IMR-90 (cell line): ENCODE measurements around the gene SERPINA5. TPM values are rescaled to one million over a fixed set of nuclear protein-coding genes. Genes with fewer than 3 reads are reported as not detected.

Source experiments
- ATAC-seq: fragments of 200-7000 bp; cut with Tn5 transposase; 2 replicates; pipeline ENCODE4 v1.9.1; 2020; ENCODE audit warnings: low read depth, mild to moderate bottlenecking, moderate library complexity
- BruUV-seq: library from RNA; stranded (reverse); fragments of 400-500 nt; replicated peaks from 2 replicates; lab custom pipeline; 2021; lab: Mats Ljungman, UMichigan
- CTCF ChIA-PET: fragments of 300-600 bp; formaldehyde crosslinking; extraction: SDS; loops from one replicate; lab custom pipeline; 2021; ENCODE audit warnings: antibody characterized with exemption; lab: Yijun Ruan, JAX
- POLR2A ChIA-PET: fragments of 300-600 bp; sonication (Branson Sonifier 250); formaldehyde crosslinking; loops from one replicate; lab custom pipeline; 2022; ENCODE audit warnings: antibody characterized with exemption; ENCODE audit not compliant: unreplicated experiment; lab: Charles Lee
- DNase-seq: peaks from one replicate; pipeline ENCODE4 v3.0.0; 2013
- H2AFZ ChIP-seq: replicated peaks from 2 replicates; pipeline ENCODE3; 2013; ENCODE audit warnings: low read length, mild to moderate bottlenecking; ENCODE audit not compliant: poor library complexity
- H2AK5ac ChIP-seq: 2 replicates; pipeline ENCODE4 v1.6.1; 2013; ENCODE audit warnings: low read depth, low read length, inconsistent platforms
- H2AK9ac ChIP-seq: replicated peaks from 2 replicates; pipeline ENCODE3; 2013; ENCODE audit warnings: mild to moderate bottlenecking, low read depth, low read length, moderate library complexity; ENCODE audit not compliant: poor library complexity
- H2BK120ac ChIP-seq: 2 replicates; pipeline ENCODE4 v1.6.1; 2013; ENCODE audit warnings: low read depth, low read length, inconsistent platforms
- H2BK15ac ChIP-seq: 3 replicates; pipeline ENCODE4 v1.6.1; 2013; ENCODE audit warnings: low read depth, low read length, inconsistent platforms
- H2BK20ac ChIP-seq: 2 replicates; pipeline ENCODE4 v1.6.1; 2013; ENCODE audit warnings: low read depth, mild to moderate bottlenecking, inconsistent platforms, low read length, moderate library complexity
- H2BK5ac ChIP-seq: 2 replicates; pipeline ENCODE4 v1.6.1; 2013; ENCODE audit warnings: mild to moderate bottlenecking, low read depth, low read length, inconsistent platforms; ENCODE audit not compliant: poor library complexity, severe bottlenecking
- H3K14ac ChIP-seq: replicated peaks from 2 replicates; pipeline ENCODE4 v1.6.1; 2013; ENCODE audit warnings: low read depth, low read length, inconsistent platforms
- H3K18ac ChIP-seq: 2 replicates; pipeline ENCODE4 v1.6.1; 2013; ENCODE audit warnings: low read depth, low read length, control low read depth
- H3K23ac ChIP-seq: 2 replicates; pipeline ENCODE4 v1.6.1; 2013; ENCODE audit warnings: low read depth, low read length, inconsistent platforms
- H3K27ac ChIP-seq: 2 replicates; pipeline ENCODE4 v1.5.1; 2013; ENCODE audit warnings: mild to moderate bottlenecking, control low read depth, low read length; ENCODE audit not compliant: insufficient read depth
- H3K27me3 ChIP-seq: 2 replicates; pipeline ENCODE4 v1.6.1; 2013; ENCODE audit warnings: low read length; ENCODE audit not compliant: control insufficient read depth, insufficient read depth
- H3K36me3 ChIP-seq: 2 replicates; pipeline ENCODE4 v1.6.1; 2013; ENCODE audit warnings: low read length, mixed read lengths; ENCODE audit not compliant: control insufficient read depth, insufficient read depth
- H3K4ac ChIP-seq: 2 replicates; pipeline ENCODE4 v1.6.1; 2013; ENCODE audit warnings: low read depth, low read length, inconsistent platforms
- H3K4me1 ChIP-seq: 2 replicates; pipeline ENCODE4 v1.6.1; 2013; ENCODE audit warnings: low read length, mixed read lengths; ENCODE audit not compliant: control insufficient read depth, insufficient read depth
- H3K4me2 ChIP-seq: 2 replicates; pipeline ENCODE4 v1.6.1; 2013; ENCODE audit warnings: low read depth, mild to moderate bottlenecking, control low read depth, low read length, moderate library complexity
- H3K4me3 ChIP-seq: 2 replicates; pipeline ENCODE4 v1.5.1; 2013; ENCODE audit warnings: low read depth, mild to moderate bottlenecking, control low read depth, low read length, moderate library complexity; ENCODE audit not compliant: insufficient read depth
- H3K56ac ChIP-seq: 2 replicates; pipeline ENCODE4 v1.6.1; 2013; ENCODE audit warnings: low read length, inconsistent platforms; ENCODE audit not compliant: insufficient read depth; ENCODE audit errors: extremely low read depth
- H3K79me1 ChIP-seq, 2 experiments: 2 replicates each; pipeline ENCODE4 v1.6.1; 2013; ENCODE audit warnings: low read length in 2 of 2, inconsistent platforms in 1 of 2, low read depth in 1 of 2
- H3K9ac ChIP-seq: 2 replicates; pipeline ENCODE4 v1.6.1; 2013; ENCODE audit warnings: low read depth, low read length, control low read depth
- H3K9me1 ChIP-seq: 2 replicates; pipeline ENCODE4 v1.6.1; 2013; ENCODE audit warnings: low read length, inconsistent platforms; ENCODE audit not compliant: insufficient read depth
- H3K9me3 ChIP-seq: 2 replicates; pipeline ENCODE4 v1.6.1; 2013; ENCODE audit warnings: low read length; ENCODE audit not compliant: control insufficient read depth, insufficient read depth
- H4K20me1 ChIP-seq: 2 replicates; pipeline ENCODE4 v1.6.1; 2013; ENCODE audit warnings: low read length, inconsistent platforms; ENCODE audit not compliant: insufficient read depth
- H4K5ac ChIP-seq: 2 replicates; pipeline ENCODE4 v1.6.1; 2013; ENCODE audit warnings: mild to moderate bottlenecking, low read depth, low read length, control low read depth
- H4K8ac ChIP-seq, 2 experiments: 2 replicates each; pipeline ENCODE4 v1.6.1; 2013; ENCODE audit warnings: low read depth in 2 of 2, low read length in 2 of 2, control low read depth in 1 of 2, inconsistent platforms in 1 of 2
- H4K91ac ChIP-seq: 2 replicates; pipeline ENCODE4 v1.6.1; 2013; ENCODE audit warnings: low read depth, low read length, inconsistent platforms; ENCODE audit not compliant: insufficient read depth
- BHLHE40 ChIP-seq: fragments of 150-350 bp; IDR thresholded peaks from 2 replicates; pipeline ENCODE4 v1.6.1; 2016; ENCODE audit warnings: mild to moderate bottlenecking, low read depth, low read length
- CEBPB ChIP-seq: IDR thresholded peaks from 2 replicates; pipeline ENCODE4 v1.6.1; 2012; ENCODE audit warnings: low read depth, low read length, improper control_type of control experiment
- CHD1 ChIP-seq: IDR thresholded peaks from 2 replicates; pipeline ENCODE4 v1.6.1; 2012; ENCODE audit warnings: low read depth, low read length, improper control_type of control experiment
- CTCF ChIP-seq: conservative IDR thresholded peaks from 2 replicates; pipeline ENCODE4 v1.5.1; 2012; ENCODE audit warnings: mild to moderate bottlenecking, low read depth, low read length, improper control_type of control experiment
- FOS ChIP-seq: fragments of 150-350 bp; IDR thresholded peaks from 2 replicates; pipeline ENCODE4 v1.6.1; 2016; ENCODE audit warnings: low read depth, low read length
- MAFK ChIP-seq: IDR thresholded peaks from 2 replicates; pipeline ENCODE4 v1.6.1; 2012; ENCODE audit warnings: low read depth, low read length, improper control_type of control experiment
- MAZ ChIP-seq: IDR thresholded peaks from 2 replicates; pipeline ENCODE4 v1.6.1; 2012; ENCODE audit warnings: low read depth, mild to moderate bottlenecking, low read length, improper control_type of control experiment, moderate library complexity, borderline replicate concordance
- MXI1 ChIP-seq: IDR thresholded peaks from 2 replicates; pipeline ENCODE4 v1.6.1; 2012; ENCODE audit warnings: low read depth, mild to moderate bottlenecking, low read length, moderate library complexity, borderline replicate concordance
- NFE2L2 ChIP-seq: fragments of 150-350 bp; IDR thresholded peaks from 2 replicates; pipeline ENCODE4 v1.6.1; 2016; ENCODE audit warnings: low read depth, mild to moderate bottlenecking, low read length
- RAD21 ChIP-seq: IDR thresholded peaks from 2 replicates; pipeline ENCODE4 v1.6.1; 2012; ENCODE audit warnings: low read length, improper control_type of control experiment
- RCOR1 ChIP-seq: IDR thresholded peaks from 2 replicates; pipeline ENCODE4 v1.6.1; 2012; ENCODE audit warnings: mild to moderate bottlenecking, low read length, improper control_type of control experiment; ENCODE audit not compliant: insufficient replicate concordance
- RFX5 ChIP-seq: IDR thresholded peaks from 2 replicates; pipeline ENCODE4 v1.8.0; 2012; ENCODE audit warnings: low read depth, mild to moderate bottlenecking, low read length, moderate library complexity
- SMC3 ChIP-seq: fragments of 150-350 bp; IDR thresholded peaks from 2 replicates; pipeline ENCODE4 v1.6.1; 2016; ENCODE audit warnings: low read depth, mild to moderate bottlenecking, antibody characterized with exemption, low read length, moderate library complexity
- WGBS, 2 experiments: methylation state at CpG; one replicate each; pipeline versions ENCODE4 v1.1.5 to v1.1.7; 2013; ENCODE audit warnings: missing lambda C conversion rate in 2 of 2; ENCODE audit not compliant: insufficient read length in 1 of 2; ENCODE audit errors: extremely low coverage in 2 of 2; 5-methylcytosine and 5-hydroxymethylcytosine counted together
- dilution Hi-C: fragments of 300-500 bp; cut with HindIII; formaldehyde crosslinking; loops from one replicate; pipeline ENCODE4 v1.14.3; 2018; ENCODE audit warnings: low sequenced_read_pairs; ENCODE audit not compliant: unreplicated experiment
- in situ Hi-C: fragments of 300-500 bp; cut with MboI; formaldehyde crosslinking; loops from 3 replicates; pipeline ENCODE4 v1.14.3; 2019; ENCODE audit warnings: low sequenced_read_pairs, inconsistent platforms, mixed read lengths
- intact Hi-C: fragments of 100-400 bp; cut with micrococcal nuclease; formaldehyde crosslinking; loops from 2 replicates; pipeline ENCODE4 v1.10.0; 2022
- polyA plus RNA-seq, 3 experiments: library from polyadenylated mRNA; depleted of rRNA; stranded (reverse); fragments of >200 nt; gene quantifications; 2 replicates each; pipeline ENCODE4 v1.2.3, GENCODE V29; 2012; ENCODE audit warnings: low replicate concordance in 1 of 3
- total RNA-seq: library from RNA; depleted of rRNA; stranded (reverse); fragments of >200 nt; gene quantifications from 2 replicates; pipeline ENCODE4 v1.2.3, GENCODE V29; 2012

Gene SERPINA5
- total and polyA plus RNA-seq, 2 of the 4 experiments (the other 2 are of a cell fraction): not detected

GRCh38 chr14:94558842-94559241 is 22.4 kb upstream of the SERPINA5 start:
- Histone ChIP-seq H2AFZ (no peak overlapping the region), H3K23ac (no peak overlapping the region), H3K27me3 (no peaks in the 10 kb centered on the region; the same call in 1 of the 2 replicates), H2BK20ac (no peak overlapping the region), H2BK120ac (no peak overlapping the region), H3K4me3 (no peak overlapping the region), H3K56ac (no peak overlapping the region), H2AK5ac (no peak overlapping the region), H3K9ac (no peak overlapping the region), H3K9me1 (no peaks in the 10 kb centered on the region), H4K20me1 (no peaks in the 10 kb centered on the region), H3K18ac (no peak overlapping the region), H3K14ac (no peak overlapping the region), H3K9me3 (no peaks in the 10 kb centered on the region), H2AK9ac (no peak overlapping the region), H3K36me3 (no peaks in the 10 kb centered on the region), H3K27ac (no peak overlapping the region), H3K4ac (no peak overlapping the region), H3K79me1 (no peaks in the 10 kb centered on the region), H4K91ac (no peak overlapping the region), H3K4me2 (no peak overlapping the region), H2BK15ac (no peak overlapping the region), H4K5ac (no peak overlapping the region), H3K4me1 (no peaks in the 10 kb centered on the region), H4K8ac (no peak overlapping the region), H2BK5ac (no peak overlapping the region)
- intact Hi-C loops: no loop called here
- POLR2A ChIA-PET: no interaction called here
- DNase-seq: no peak
- TF ChIP-seq RAD21 (no peak), FOS (no peak), BHLHE40 (no peak), CTCF (no peak), CHD1 (no peak), MXI1 (no peak), RFX5 (no peak), MAFK (no peak), SMC3 (no peak), RCOR1 (no peak), MAZ (no peak), NFE2L2 (no peak), CEBPB (no peak)
- ATAC-seq: no peak
- dilution Hi-C loops: no loop called here
- no TSS peak for BruUV-seq
- in situ Hi-C loops: no loop called here
- WGBS, 2 experiments: no CpG with 5 or more reads among the region's 2 CpGs
- CTCF ChIA-PET: no interaction called here
